ENCODE measurements around the gene KHDRBS2. TPM values are rescaled to one million over a fixed set of nuclear protein-coding genes. Genes with fewer than 3 reads are reported as not detected.

KHDRBS2 gene
- total and polyA plus RNA-seq, 8 donors = 0.05 to 0.12 (median 0.09) TPM; not detected in 3

DNA sequence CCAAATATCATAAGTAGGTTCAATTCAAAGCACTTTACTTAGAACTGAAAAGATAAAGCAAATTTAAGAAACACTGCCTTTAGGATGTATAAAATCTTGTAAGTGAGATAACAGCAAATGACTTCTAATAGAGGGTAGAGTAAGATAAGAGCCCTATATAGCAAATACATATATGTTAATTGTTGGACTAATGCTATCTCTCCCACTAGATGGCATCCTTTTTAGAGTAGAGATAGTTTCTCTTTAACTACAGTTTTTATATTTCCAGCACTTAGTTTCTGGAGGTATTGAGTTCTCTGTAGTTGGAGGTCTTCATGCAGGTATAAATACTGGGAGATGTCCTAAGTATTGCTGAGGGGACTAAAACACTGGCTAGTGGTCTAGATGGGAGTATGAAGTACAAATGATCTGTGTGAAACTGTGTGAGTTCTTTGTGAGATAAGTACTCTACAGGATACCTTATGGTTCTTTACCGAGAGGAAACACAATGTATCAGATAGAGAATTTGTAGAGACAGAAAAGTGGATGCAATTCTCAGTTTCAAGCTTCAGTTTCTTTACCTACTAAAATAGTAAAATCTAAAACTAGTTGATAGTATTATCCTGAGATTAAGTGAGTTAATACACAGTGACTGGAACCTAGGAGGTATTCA, 399.3 kb downstream of the KHDRBS2 start:
- Histone ChIP-seq H3K9me3 (no peaks in the 10 kb centered on the region), H3K4me1 (no peaks in the 10 kb centered on the region), H3K4me3 (no peak overlapping the region), H3K36me3 (no peaks in the 10 kb centered on the region), H3K27me3 (no peaks in the 10 kb centered on the region), H3K27ac (no peak overlapping the region)
- intact Hi-C loops (cut with DNase I) = no loop called here
- TF ChIP-seq, protein P1, sequence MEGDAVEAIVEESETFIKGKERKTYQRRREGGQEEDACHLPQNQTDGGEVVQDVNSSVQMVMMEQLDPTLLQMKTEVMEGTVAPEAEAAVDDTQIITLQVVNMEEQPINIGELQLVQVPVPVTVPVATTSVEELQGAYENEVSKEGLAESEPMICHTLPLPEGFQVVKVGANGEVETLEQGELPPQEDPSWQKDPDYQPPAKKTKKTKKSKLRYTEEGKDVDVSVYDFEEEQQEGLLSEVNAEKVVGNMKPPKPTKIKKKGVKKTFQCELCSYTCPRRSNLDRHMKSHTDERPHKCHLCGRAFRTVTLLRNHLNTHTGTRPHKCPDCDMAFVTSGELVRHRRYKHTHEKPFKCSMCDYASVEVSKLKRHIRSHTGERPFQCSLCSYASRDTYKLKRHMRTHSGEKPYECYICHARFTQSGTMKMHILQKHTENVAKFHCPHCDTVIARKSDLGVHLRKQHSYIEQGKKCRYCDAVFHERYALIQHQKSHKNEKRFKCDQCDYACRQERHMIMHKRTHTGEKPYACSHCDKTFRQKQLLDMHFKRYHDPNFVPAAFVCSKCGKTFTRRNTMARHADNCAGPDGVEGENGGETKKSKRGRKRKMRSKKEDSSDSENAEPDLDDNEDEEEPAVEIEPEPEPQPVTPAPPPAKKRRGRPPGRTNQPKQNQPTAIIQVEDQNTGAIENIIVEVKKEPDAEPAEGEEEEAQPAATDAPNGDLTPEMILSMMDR (IDR thresholded peaks at IDR 0.05) = no peak
- no peak for ATAC-seq
- no peak for FAIRE-seq
- no peak for DNase-seq
- WGBS, 2 donors = 63 to 83% methylated on average over 1 of the region's 1 CpG

- Histone ChIP-seq H3K27me3 (no peaks in the 10 kb centered on the region), H3K27ac (no peak overlapping the region), H3K4me1 (no peaks in the 10 kb centered on the region), H3K4me3 (no peak overlapping the region), H3K36me3 (no peaks in the 10 kb centered on the region), H3K9me3 (no peaks in the 10 kb centered on the region)
- no peak for DNase-seq
- no peak for FAIRE-seq
- TF ChIP-seq, protein P1 (IDR thresholded peaks at IDR 0.05) = no peak
- WGBS, 2 donors = 77 to 88% methylated on average over 14 to 15 of the region's 15 CpGs
- no peak for ATAC-seq
- intact Hi-C loops (cut with DNase I) = no loop called here
Observed at GRCh38 chr6:61869632-61870400, 416.2 kb downstream of the KHDRBS2 start.

- intact Hi-C loops (cut with DNase I) = no loop called here
- Histone ChIP-seq H3K9me3 (no peaks in the 10 kb centered on the region), H3K4me3 (no peak overlapping the region), H3K4me1 (no peaks in the 10 kb centered on the region), H3K36me3 (no peaks in the 10 kb centered on the region), H3K27me3 (no peaks in the 10 kb centered on the region), H3K27ac (no peak overlapping the region)
- no peak for FAIRE-seq
- no peak for ATAC-seq
- 79 to 86% methylated on average over 8 of the region's 8 CpGs for WGBS, 2 donors
- TF ChIP-seq, protein P1 (IDR thresholded peaks at IDR 0.05) = no peak
- DNase-seq = peak in 1 of 6 donors; percentile 26
Observed at GRCh38 chr6:61868507-61869080, 417.4 kb downstream of the KHDRBS2 start.

- 48 to 59% methylated on average over 4 of the region's 4 CpGs for WGBS, 2 donors
- FAIRE-seq (no peak), ATAC-seq (no peak), DNase-seq (peak in 1 of 6 donors; percentile 21)
- TF ChIP-seq, protein P1 (IDR thresholded peaks at IDR 0.05) = no peak
- Histone ChIP-seq H3K4me1 (no peaks in the 10 kb centered on the region), H3K27ac (no peak overlapping the region), H3K36me3 (no peaks in the 10 kb centered on the region), H3K27me3 (no peaks in the 10 kb centered on the region), H3K9me3 (no peaks in the 10 kb centered on the region), H3K4me3 (no peak overlapping the region)
- intact Hi-C loops (cut with DNase I) = no loop called here
Observed at GRCh38 chr6:61867635-61868034, 418.4 kb downstream of the KHDRBS2 start.
